ENCODE data around the gene KCNK4. TPM values are rescaled to one million over a fixed set of nuclear protein-coding genes. Genes with fewer than 3 reads are reported as not detected.

Gene KCNK4
- total RNA-seq, 1 donor from 2014 or later, result not detected

DNA sequence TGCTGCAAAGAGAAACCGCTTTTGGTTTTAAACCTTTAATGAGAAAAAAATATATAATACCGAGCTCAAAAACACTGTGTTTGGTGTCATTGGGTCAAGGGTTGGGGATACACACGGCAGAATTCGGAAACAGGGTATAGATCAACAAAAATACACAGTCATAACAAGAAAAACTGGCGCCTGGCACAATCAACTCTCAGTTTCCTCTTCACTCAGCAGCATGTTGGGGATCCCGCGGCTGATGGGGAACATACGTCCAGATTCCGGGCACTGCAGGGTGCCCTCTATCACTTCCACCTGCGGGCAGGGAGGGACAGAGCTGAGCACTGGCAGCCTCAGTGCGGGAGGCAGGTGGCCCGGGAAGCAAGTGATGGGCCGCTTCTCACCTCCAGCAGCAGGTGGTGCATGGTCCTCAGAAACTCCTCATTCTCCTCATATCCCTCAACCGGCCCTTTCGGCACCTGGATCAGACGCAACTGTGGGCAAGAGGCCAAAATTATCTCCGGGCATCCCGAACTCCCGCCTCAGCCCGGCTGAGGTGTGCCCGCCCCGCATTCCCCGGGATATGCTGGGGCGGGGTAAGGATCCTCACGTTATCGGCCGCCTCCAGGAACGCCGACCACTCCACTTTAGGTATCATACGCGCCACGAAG is 25.7 kb downstream of the KCNK4 start:
- peak overlapping the region; percentile 82 for H3K4me3 ChIP-seq
- peaks cover 29% of the 10 kb centered on the region for H3F3A ChIP-seq (ENCODE audit: low read depth)
- H2AFZ ChIP-seq (replicated peaks), result peak overlapping the region; percentile 78
- peaks cover 12% of the 10 kb centered on the region for H4K20me1 ChIP-seq (ENCODE audit: low read depth)
- H3K4me1 ChIP-seq, result peaks cover 12% of the 10 kb centered on the region
- TF ChIP-seq EZH2 (IDR thresholded peaks at IDR 0.05), result no peak
- TF ChIP-seq EZH2phosphoT487 (IDR thresholded peaks at IDR 0.05), result no peak
- TF ChIP-seq CTCF (IDR thresholded peaks at IDR 0.05), result no peak
- peaks cover 12% of the 10 kb centered on the region for H3K36me3 Mint-ChIP-seq
- H3K36me3 ChIP-seq, result no peaks in the 10 kb centered on the region
- peaks cover 2% of the 10 kb centered on the region for H3K27me3 Mint-ChIP-seq (ENCODE audit: insufficient read depth, low read depth)
- no peaks in the 10 kb centered on the region for H3K9me3 Mint-ChIP-seq
- peak overlapping the region; percentile 65 for H3K9ac ChIP-seq
- no peaks in the 10 kb centered on the region for H3K27me3 ChIP-seq
- peak overlapping the region; percentile 72 for H3K4me2 ChIP-seq
- peaks cover 17% of the 10 kb centered on the region for H3K4me1 Mint-ChIP-seq
- DNase-seq (ENCODE audit: low spot score), result peak; percentile 31
- H3K9me3 ChIP-seq (ENCODE audit: low read depth), result no peaks in the 10 kb centered on the region
- no peak overlapping the region for H3K27ac Mint-ChIP-seq
- H3K4me3 Mint-ChIP-seq, result peak overlapping the region; percentile 95
- peaks cover 26% of the 10 kb centered on the region for H3K79me2 ChIP-seq (ENCODE audit: low read depth)
- H3K27ac ChIP-seq, result peak overlapping the region; percentile 32

GRCh38 chr11:64317325-64317960 is 26.3 kb downstream of the KCNK4 start, which contains the start of gene TRMT112:
TSS of gene TRMT112 (minus strand) at chr11:64317559. CDS start at chr11:64317526, 33 bp downstream.
- peak within 1 kb of the TSS; percentile 95 for H3K4me3 Mint-ChIP-seq
- H3K27me3 ChIP-seq, result no peaks in the 10 kb centered on the region
- TF ChIP-seq EZH2phosphoT487 (IDR thresholded peaks at IDR 0.05) (no peak), EZH2 (IDR thresholded peaks at IDR 0.05) (no peak), CTCF (IDR thresholded peaks at IDR 0.05) (no peak)
- peaks cover 12% of the 10 kb centered on the region for H4K20me1 ChIP-seq (ENCODE audit: low read depth)
- H3K27ac ChIP-seq, result peak within 1 kb of the TSS; percentile 76
- H3K9me3 Mint-ChIP-seq, result no peaks in the 10 kb centered on the region
- H2AFZ ChIP-seq (replicated peaks), result peak within 1 kb of the TSS; percentile 78
- H3K4me1 Mint-ChIP-seq, result peaks cover 17% of the 10 kb centered on the region
- DNase-seq (ENCODE audit: low spot score), result peak; percentile 95
- H3K36me3 ChIP-seq, result no peaks in the 10 kb centered on the region
- peak within 1 kb of the TSS; percentile 97 for H3K27ac Mint-ChIP-seq
- H3K4me2 ChIP-seq, result peak within 1 kb of the TSS; percentile 72
- H3F3A ChIP-seq (ENCODE audit: low read depth), result peaks cover 29% of the 10 kb centered on the region
- H3K4me3 ChIP-seq, result peak within 1 kb of the TSS; percentile 82
- peak within 1 kb of the TSS; percentile 65 for H3K9ac ChIP-seq
- peaks cover 12% of the 10 kb centered on the region for H3K4me1 ChIP-seq
- H3K36me3 Mint-ChIP-seq, result peaks cover 12% of the 10 kb centered on the region
- no peaks in the 10 kb centered on the region for H3K9me3 ChIP-seq (ENCODE audit: low read depth)
- peaks cover 26% of the 10 kb centered on the region for H3K79me2 ChIP-seq (ENCODE audit: low read depth)
- H3K27me3 Mint-ChIP-seq (ENCODE audit: insufficient read depth, low read depth), result peaks cover 2% of the 10 kb centered on the region

DNA sequence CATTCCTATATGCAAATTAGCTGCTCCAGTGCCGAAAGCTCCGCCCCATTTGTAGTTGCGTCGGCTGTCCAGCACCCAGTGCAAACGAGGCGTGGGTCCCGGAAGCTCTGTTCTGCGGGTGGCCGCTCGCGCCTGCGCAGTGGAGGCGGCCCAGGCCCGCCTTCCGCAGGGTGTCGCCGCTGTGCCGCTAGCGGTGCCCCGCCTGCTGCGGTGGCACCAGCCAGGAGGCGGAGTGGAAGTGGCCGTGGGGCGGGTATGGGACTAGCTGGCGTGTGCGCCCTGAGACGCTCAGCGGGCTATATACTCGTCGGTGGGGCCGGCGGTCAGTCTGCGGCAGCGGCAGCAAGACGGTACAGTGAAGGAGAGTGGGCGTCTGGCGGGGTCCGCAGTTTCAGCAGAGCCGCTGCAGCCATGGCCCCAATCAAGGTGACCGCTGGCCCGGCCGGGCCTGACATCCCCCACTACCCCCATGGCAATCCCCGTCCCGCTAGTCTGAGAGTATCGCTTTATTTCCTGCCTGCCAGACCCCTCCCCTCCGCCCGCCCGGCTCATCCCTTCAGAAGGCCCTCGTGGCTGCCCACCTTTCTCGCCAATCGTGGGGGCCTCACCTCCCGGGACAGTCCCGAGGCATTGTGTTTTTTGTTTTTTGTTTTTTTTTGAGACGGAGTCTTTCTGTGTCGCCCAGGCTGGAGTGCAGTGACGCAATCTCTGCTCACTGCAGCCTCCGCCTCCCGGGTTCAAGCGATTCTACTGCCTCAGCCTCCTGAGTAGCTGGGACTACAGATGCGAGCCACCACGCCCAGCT is 27.1 kb downstream of the KCNK4 start, which contains the start of gene PRDX5:
Gene PRDX5 (plus strand): TSS at position 161 of the 805 bp plus-strand sequence. CDS start 95 bp downstream, at position 256.
- H3K36me3 ChIP-seq, result no peaks in the 10 kb centered on the region
- H3K27ac Mint-ChIP-seq, result peak within 1 kb of the TSS; percentile 97
- H3K36me3 Mint-ChIP-seq, result peaks cover 12% of the 10 kb centered on the region

More for the DNA sequence above, 27.1 kb downstream of the KCNK4 start, which contains the start of gene PRDX5:
- H3K9me3 Mint-ChIP-seq, result no peaks in the 10 kb centered on the region
- Histone ChIP-seq H3K27me3 (no peaks in the 10 kb centered on the region), H3K4me3 (peak within 1 kb of the TSS; percentile 82), H3K79me2 (ENCODE audit: low read depth) (peaks cover 26% of the 10 kb centered on the region), H3K9ac (peak within 1 kb of the TSS; percentile 65), H4K20me1 (ENCODE audit: low read depth) (peaks cover 12% of the 10 kb centered on the region), H3K9me3 (ENCODE audit: low read depth) (no peaks in the 10 kb centered on the region), H3K27ac (peak within 1 kb of the TSS; percentile 76), H3F3A (ENCODE audit: low read depth) (peaks cover 29% of the 10 kb centered on the region), H3K4me2 (peak within 1 kb of the TSS; percentile 72), H3K4me1 (peaks cover 12% of the 10 kb centered on the region), H2AFZ (replicated peaks) (peak within 1 kb of the TSS; percentile 78)
- peaks cover 4% of the 10 kb centered on the region for H3K27me3 Mint-ChIP-seq (ENCODE audit: insufficient read depth, low read depth)
- peak within 1 kb of the TSS; percentile 95 for H3K4me3 Mint-ChIP-seq
- DNase-seq (ENCODE audit: low spot score), result peak; percentile 97
- H3K4me1 Mint-ChIP-seq, result peaks cover 17% of the 10 kb centered on the region
- TF ChIP-seq CTCF (IDR thresholded peaks at IDR 0.05) (peak; percentile 42), EZH2phosphoT487 (IDR thresholded peaks at IDR 0.05) (no peak), EZH2 (IDR thresholded peaks at IDR 0.05) (no peak)

Data from neural progenitor cell (in vitro differentiated cells).